H1 (cell line): ENCODE results near the gene MAGEB4. TPM values are rescaled to one million over a fixed set of nuclear protein-coding genes. Genes with fewer than 3 reads are reported as not detected.

Source experiments
- RBBP5 ChIP-seq: IDR thresholded peaks from 2 replicates; pipeline ENCODE4 v1.7.1; 2012; ENCODE audit warnings: low read depth, mild to moderate bottlenecking, inconsistent platforms, low read length, moderate library complexity, borderline replicate concordance
- SIN3A ChIP-seq, 2 experiments: IDR thresholded peaks in 1 of 2; conservative IDR thresholded peaks in 1 of 2; 2 replicates each; pipeline ENCODE4 v1.6.1; 2011 to 2012; ENCODE audit warnings: low read length in 2 of 2, improper control_type of control experiment in 1 of 2, low read depth in 1 of 2, mild to moderate bottlenecking in 1 of 2
- SP1 ChIP-seq: IDR thresholded peaks from 2 replicates; pipeline ENCODE4 v1.6.1; 2011; ENCODE audit warnings: low read depth, low read length
- USF2 ChIP-seq: IDR thresholded peaks from 2 replicates; pipeline ENCODE4 v1.6.1; 2011; ENCODE audit warnings: low read length, improper control_type of control experiment
- YY1 ChIP-seq: IDR thresholded peaks from 2 replicates; pipeline ENCODE4 v1.6.1; 2011; ENCODE audit warnings: low read depth, mild to moderate bottlenecking, low read length
- polyA plus RNA-seq, 7 experiments: library from polyadenylated mRNA; depleted of rRNA in 3 of 7; stranded (reverse) in 5 of 7; unstranded in 2 of 7; fragments of >200 nt in 5 of 7; fragments of 200-250 nt in 2 of 7; gene quantifications; 1 replicate in 5 of 7; 2 replicates in 1 of 7; 4 replicates in 1 of 7; pipeline versions ENCODE4 v1.2.1 to v1.2.3, GENCODE V29; 2011 to 2013; ENCODE audit warnings: missing spikeins in 2 of 7, mixed read lengths in 2 of 7
- total RNA-seq: library from RNA; stranded (reverse); fragmentation: NEBNext Ultra II Directional; extraction: Animal tissue kit (Norgen Biotek cat#: 25700); gene quantifications from 2 replicates; pipeline ENCODE4 v1.2.1, GENCODE V29; 2021
- TF ChIP-seq, protein P1 (sequence below): IDR thresholded peaks from 2 replicates; pipeline ENCODE4 v1.6.1; 2012; ENCODE audit warnings: inconsistent platforms
- TF ChIP-seq, protein P2 (sequence below), 3 experiments: IDR thresholded peaks; 1 replicate in 2 of 3; 2 replicates in 1 of 3; pipeline versions ENCODE4 v1.5.1 to v1.6.1; 2011; ENCODE audit warnings: low read length in 3 of 3, mild to moderate bottlenecking in 3 of 3, inconsistent platforms in 2 of 3, low read depth in 1 of 3, moderate library complexity in 1 of 3; ENCODE audit not compliant: insufficient read depth in 1 of 3; ENCODE audit errors: control extremely low read depth in 1 of 3

The MAGEB4 gene
- total and polyA plus RNA-seq, 2 of the 8 experiments (the other 6 are each of a cell fraction or from before 2014, with no cell fraction given) = not detected

DNA sequence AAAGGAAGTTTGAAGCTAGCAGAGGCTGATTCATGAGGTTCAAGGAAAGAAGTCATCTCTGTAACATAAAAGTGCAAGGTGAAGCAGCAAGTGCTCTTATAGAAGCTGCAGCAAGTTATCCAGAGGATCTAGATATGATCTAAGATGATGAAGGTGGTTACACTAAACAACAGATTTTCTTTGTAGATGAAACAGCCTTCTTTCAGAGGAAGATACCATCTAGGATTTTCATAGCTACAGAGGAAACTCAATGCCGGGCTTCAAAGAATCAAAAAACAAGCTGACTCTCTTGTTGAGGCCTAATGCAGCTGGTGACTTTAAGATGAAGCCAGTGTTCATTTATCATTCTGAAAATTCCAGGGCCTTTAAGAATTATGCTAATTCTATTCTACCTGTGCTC is 38.6 kb downstream of the MAGEB4 start (continued):
- TF ChIP-seq, protein P1, sequence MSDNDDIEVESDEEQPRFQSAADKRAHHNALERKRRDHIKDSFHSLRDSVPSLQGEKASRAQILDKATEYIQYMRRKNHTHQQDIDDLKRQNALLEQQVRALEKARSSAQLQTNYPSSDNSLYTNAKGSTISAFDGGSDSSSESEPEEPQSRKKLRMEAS = no peak
- TF ChIP-seq USF2 (no peak), YY1 (no peak), SP1 (no peak), SIN3A (conservative IDR thresholded peaks at IDR 0.05 in 1 of 2, IDR thresholded peaks at IDR 0.05 in 1 of 2; ENCODE audit: low read depth in 1 of 2, low read length in 2 of 2) (no peak), RBBP5 (no peak)
- TF ChIP-seq, protein P2, sequence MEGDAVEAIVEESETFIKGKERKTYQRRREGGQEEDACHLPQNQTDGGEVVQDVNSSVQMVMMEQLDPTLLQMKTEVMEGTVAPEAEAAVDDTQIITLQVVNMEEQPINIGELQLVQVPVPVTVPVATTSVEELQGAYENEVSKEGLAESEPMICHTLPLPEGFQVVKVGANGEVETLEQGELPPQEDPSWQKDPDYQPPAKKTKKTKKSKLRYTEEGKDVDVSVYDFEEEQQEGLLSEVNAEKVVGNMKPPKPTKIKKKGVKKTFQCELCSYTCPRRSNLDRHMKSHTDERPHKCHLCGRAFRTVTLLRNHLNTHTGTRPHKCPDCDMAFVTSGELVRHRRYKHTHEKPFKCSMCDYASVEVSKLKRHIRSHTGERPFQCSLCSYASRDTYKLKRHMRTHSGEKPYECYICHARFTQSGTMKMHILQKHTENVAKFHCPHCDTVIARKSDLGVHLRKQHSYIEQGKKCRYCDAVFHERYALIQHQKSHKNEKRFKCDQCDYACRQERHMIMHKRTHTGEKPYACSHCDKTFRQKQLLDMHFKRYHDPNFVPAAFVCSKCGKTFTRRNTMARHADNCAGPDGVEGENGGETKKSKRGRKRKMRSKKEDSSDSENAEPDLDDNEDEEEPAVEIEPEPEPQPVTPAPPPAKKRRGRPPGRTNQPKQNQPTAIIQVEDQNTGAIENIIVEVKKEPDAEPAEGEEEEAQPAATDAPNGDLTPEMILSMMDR (IDR thresholded peaks at IDR 0.05; ENCODE audit: control extremely low read depth in 1 of 3, insufficient read depth in 1 of 3, low read depth in 1 of 3, low read length in 3 of 3) = no peak
